Measurements from ENCODE around the gene CDK17.

CDK17 gene

DNA sequence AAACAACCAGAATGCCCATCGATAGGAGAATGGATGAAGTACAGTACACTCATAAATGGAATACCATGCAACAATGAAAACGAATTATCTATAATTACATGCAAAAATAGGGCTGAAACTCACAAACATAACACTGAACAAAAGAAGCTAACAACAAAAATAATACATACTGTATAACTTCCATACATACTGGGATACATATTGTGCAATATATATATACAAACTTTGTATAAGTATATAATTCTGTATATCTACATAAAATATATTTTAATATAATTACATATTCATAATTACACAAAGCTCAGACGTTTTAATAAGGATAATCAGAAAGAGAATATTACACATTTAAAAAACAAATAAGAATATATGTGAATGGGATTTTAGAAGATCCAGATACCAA, 90.2 kb downstream of the CDK17 start:
- no peak for DNase-seq

DNA sequence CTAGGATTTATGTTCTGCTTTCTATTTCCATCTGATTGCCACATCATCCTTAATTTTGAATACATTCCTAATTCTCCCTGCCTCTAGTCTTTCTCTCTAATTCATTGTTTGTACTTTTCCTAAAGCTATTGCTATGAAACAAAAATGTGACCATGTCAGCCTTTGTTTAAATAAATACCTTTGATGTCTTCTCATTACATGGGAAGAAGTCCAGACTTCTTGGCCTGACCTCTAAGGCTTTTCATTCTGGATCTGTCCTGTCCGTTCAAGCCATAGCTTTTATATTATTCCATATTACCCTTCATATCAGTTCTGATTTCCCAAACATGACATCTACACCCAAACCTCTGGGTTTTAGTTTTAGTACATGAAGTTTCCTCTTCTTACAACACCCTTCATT, 91.4 kb downstream of the CDK17 start:
- DNase-seq: no peak

DNA sequence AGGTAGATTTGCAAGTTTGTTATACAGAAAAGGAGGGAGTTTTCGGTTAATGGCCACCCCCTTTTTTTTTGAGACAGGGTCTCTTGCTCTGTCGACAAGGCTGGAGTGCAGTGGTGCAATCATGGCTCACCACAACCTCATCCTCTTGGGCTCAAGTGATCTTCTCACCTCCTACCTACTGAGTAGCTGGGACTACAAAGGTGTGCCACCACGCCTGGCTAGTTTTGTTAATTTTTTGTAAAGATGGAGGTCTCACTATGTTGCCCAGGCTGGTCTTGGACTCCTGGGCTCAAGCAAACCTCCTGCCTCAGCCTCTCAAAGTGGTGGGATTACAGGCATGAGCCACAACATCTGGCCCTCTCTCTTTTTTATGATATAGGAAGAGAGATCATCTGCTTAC, 94.6 kb downstream of the CDK17 start:
- no peak for DNase-seq

DNA sequence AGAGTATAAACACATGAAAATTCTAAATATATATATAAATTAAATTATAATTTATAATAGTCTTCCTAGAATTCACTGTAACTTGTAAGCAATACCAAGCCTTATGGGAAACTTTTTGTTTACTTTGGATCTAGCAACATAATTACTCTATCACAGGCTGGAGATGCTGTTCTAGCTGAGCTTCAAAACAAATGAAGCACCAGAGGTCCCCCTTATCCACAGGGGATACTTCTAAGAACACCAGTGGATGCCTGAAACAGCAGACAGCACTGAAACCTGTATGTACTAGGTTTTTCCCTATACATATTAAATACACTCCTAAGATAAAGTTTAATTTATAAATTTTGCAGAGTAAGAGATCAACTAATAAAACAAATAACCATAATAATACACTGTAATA, 96.6 kb downstream of the CDK17 start:
- DNase-seq: no peak

DNA sequence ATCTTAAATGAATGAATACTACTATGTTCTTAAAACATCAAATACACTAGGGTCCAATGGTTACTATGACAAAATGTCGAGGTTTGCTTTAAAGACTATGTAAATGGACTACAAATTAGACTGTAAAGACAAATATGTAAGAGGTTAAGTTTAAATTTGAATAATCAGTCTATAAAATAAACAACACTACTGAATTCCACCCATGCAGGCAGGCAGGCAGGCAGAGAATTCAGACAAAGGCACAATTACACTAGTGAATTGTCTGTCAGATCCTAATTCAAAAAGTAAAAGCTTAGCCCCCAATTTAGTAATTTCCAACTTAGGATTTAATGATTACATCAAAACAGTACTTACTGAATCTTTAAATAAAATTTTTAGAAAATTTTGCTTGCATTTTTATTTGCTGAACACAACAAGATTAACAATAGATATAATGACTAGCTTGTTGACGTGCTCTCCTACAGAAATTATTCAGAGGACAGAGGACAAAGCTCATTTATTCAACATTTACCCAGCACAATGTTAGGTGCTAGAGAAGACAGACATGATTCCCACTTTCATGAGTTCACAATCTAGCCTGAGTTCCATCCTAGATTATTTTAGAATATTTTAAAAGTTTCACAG, 97.4 kb downstream of the CDK17 start:
- no peak for DNase-seq

DNA sequence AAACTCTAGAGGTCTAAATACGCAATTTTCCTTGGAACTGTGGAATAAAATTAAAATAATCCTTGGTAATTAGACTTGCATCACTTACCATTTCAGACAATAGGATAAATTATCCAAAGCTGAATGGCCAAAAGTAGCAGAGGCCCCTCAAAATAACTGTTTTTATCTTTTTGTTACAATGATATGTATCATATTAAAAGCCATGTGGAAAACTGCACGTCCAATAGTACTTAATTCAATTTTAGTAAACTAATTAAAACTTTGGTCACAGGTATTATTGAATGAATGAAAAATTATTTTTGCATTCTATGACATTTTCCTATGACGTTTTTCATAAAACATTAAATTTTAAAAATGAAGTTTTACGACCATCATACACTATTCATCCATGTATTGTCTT, 98.5 kb downstream of the CDK17 start:
- no peak for DNase-seq

DNA sequence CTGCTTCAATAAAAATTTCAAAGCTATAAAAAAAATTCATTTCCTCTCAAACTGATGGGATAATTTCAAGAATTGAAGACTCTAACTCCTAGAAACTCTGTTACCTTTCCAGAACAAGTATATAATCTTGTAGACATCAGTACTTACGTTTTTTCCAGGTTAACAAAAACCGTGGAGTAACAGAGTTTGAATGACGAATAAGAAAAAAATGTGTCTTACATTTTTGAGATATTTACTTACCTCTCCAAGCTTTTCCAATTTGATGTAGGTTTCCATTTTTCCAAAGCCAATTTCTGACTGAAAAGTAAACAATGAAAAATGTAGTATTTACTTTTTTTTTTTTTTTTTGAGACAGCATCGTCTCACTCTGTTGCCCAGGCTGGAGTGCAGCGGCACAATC, 100.2 kb downstream of the CDK17 start:
- no peak for DNase-seq

DNA sequence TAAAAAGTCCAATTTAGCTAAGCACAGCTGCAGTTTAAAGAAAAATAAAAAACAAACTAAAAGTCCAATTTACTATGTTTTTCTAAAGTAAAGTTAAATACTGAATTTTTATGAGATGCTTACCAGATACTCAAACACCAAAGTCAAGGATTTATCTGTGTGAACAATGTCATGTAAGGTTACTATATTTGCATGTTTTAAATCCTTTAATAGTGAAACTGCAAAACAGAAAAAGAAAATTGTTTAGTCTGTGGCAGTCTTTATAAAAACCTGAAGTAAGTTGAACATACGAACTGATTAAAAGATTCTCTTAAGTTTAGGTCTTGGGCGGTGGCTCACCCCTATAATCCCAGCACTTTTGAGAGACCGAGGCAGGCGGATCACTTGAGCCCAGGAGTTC, 102.7 kb downstream of the CDK17 start:
- DNase-seq: no peak

DNA sequence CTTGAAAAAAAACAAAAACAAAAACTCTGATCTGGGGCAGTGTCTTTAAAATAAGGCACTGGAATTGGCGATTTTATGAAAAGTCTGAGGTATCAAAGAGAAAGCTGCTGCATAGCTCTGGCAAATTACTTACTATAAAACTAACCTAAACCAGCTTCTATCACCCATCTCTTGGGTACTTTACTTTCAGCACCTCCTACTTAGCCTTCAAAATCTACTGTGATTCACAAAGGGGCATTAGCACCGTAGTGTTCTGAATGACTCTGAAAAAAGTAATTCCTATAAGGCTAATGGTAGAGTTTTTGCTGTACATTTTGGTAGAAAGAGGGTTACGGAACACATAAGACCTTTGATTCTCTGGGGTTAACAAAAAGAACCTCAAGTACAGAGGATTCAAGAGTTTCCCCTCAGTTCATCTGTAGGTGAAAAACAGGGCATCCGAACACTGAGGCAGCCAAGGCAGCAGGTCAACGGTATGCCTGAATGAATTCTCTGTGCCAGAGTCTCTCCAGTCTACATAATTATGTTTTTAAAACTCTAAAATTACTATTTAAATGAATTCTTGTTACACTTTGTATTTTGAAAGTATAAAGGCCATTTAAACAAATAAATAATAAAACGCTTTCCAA, 104.6 kb downstream of the CDK17 start:
- DNase-seq: no peak

DNA sequence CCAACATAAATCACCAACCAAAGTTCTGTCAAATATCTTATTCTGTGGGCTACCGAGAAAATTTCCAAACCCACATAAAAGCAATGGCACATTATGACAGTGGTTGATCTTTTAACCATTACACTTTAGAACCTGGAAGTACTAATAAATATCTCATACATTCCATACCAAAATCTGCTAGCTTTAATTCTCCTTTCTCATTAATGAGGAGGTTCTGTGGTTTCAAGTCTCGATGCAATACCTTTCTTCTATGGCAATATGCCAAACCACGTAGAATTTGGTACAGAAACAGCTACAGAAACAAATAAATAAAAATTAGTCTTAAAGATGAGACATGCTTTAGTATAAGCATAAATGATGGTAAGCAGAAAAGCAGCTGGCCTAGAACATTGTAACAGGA, 105.4 kb downstream of the CDK17 start:
- DNase-seq: no peak

DNA sequence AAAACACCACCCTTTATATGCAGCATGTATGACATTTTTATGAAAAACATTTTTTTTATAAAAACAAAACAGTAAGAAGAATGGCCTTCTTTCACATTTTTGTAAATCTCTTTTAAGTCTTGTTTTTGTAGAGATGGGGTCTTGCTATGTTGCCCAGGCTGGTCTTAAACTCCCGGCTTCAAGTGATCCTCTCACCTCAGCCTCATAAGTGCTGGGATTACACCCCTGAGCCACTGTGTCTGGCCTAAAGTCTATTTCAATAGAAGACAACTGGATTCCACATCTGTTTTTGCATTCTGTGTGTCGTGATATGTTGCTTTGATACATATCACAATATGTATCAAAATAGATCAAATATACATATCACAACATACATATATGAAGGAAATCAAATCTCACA, 107.1 kb downstream of the CDK17 start:
- no peak for DNase-seq

DNA sequence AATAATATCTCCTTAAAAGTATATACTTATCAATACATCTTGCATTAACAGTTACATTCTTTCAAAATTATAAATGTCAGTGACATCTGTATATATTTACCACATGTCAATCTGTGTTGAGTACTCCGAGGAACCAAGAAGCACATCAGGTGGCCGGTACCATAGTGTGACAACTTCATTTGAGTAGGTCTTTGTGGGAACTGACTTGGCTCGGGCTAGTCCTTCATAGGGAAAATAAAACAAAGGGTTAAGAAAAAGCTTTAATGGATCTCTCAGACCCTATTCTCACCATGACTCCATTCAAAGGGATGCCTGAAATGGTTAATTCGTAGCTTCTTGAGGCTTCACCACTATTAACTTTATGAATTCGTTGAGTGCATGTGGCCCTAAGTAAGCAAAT, 111.2 kb downstream of the CDK17 start:
- DNase-seq: no peak

DNA sequence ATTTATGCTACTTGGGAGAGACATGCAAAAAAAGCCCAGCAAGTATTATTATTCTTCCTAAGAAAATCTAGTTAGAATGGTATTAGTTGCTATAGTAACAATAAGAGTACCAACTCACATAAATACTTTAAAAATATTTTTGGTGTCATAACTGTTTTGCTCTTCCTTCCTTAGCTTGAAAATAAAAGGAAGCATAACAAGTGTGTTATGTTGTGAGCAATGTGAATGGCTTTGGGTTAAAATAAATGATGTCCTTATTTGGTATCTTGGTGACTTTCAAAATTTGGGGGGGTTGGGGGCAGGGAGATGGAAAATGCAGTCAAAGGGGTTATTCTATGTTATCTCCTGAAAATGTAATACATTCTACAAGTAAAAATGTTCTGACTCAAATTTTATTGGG, 115.1 kb downstream of the CDK17 start:
- DNase-seq: no peak

DNA sequence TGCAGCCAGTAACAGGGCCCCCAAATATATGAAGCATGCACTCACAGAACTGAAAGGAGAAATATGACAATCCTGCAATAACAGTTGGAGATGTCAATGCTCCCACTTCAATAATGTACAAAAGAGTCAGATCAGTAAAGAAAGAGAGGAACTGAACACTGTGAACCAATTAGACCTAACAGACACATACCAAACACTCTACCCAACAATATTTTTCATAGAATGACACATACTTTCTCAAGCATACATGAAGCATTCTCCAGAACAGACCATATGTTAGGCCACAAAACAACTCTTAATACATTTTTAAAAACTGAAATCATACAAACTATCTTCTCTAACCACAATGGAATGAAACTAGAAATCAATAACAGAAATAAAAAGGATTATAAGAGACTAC, 125.9 kb downstream of the CDK17 start:
- no peak for DNase-seq

DNA sequence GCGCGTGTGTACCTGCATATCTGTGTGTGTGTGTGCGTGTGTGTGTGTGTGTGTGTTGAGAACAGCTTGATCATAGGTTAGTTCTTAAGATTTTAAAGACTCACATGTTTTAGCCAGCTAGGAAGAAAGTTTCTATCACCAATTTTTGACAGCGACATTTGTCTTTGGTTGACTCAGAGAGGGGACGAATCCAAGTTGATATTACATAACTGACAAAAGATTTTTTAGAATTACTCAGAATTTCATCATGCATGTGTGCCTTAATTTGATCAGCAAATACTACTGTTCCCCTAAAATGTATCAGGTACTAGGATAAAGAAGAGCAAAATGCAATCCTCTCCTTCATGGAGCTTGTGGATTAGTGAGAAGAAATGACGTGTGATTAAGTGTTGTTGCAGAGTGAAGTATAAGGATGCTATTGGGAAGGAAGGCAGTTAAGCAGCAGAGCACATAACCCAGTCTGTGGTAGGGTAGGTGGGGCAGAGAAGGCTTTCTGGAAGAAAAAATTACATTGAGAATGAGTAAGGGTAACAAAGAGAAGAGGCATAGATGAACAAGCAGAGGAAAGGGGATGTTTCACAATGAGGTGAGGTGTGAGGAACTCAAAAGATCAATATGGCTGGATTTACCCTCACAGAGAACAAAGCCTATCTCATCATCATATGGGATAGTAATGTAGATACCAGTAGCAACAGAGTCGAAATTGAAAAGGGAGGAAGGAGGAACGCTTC, 128.6 kb downstream of the CDK17 start:
- DNase-seq: no peak

DNA sequence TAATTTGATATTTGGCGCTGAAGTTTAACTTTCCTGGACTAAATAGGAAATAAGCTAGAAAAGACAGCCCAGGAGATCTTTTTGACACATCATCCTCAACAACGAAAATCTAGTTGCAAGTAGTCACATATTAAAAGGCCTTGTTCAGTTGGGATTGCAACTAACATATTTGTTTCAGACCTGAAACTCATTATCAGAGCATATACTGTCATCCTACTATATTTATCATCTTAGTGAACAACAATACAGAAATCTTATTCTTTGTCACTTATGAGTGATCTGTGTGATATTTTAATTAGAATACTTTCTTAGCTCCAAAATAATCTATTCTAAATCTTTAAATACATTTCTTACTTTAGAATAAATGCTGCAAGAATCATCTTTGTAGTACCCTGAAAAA, 134.0 kb downstream of the CDK17 start:
- no peak for DNase-seq

DNA sequence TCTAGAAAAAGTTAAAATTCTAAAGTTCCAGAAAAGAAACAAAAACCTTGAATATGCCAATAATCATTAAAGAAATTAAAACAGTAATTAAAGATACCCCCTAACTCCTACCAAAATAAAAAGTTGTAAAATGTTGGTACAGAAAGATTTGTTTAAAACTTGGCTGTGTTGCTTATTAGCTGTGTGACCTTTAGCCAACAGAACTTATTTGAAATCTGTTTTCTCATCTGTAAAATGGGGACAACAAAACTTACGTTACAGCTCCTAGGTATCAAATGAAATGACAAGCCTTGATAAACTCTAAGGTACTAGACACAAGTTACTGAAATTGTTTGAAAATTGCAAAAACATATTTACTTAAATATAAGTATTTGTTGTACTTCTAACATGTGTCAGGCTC, 134.4 kb downstream of the CDK17 start:
- DNase-seq: no peak

DNA sequence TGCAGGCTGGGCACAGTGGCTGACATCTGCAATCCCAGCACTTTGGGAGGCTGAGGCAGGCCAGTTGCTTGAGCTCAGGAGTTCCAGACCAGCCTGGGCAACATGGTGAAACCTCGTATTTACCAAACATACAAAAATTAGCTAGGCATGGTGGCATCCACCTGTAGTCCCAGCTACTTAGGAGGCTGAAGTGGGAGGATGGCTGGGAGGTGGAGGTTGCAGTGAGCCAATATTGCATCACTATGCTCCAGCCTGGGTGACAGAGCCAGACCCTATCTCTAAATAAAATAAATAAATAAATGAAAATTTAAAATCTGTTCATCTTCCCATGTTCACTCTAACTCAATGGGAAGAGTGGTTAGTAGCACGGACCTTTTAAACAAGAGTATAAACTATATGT, 134.8 kb downstream of the CDK17 start:
- no peak for DNase-seq

DNA sequence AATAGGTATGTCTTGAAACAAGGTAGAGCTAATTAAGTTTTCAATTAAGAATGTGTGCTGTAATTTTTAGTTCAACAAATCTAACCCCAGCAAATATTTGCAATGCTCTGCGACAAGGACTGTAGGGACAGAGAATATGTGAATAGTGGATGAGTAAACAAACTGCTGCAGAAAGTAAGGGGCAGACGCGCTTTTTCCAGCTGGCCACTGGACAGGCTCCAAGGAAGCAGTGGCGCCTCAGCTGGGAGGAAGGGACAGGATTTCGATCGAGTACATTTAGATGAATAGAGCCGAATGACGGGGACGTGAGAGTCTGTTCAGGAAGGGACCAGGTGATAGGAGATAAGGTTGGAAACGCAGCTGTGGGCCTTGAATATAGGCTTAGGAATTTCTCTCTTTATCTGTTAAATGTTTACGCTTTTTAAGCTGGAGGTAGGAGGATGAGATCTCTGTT, 136.8 kb downstream of the CDK17 start:
- DNase-seq: no peak

DNA sequence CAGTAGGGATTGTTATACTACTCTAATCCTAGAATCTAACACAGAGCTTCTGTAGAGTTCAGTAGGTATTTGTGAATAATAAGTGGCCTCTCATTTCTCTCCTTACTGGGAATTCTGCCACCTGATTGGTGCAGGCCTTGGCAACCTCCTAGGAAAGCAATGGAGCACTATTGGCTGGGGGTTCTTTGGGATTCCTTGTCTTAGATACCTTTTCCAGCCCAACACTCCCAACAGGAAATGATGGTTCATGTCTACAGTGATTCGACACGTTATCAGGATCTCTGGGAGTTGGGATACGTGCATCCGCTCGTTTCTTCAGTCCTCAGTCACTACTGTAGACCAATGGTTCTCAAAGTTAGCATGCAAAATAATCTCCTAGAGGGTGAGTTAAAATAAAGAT, 138.7 kb downstream of the CDK17 start:
- no peak for DNase-seq

DNA sequence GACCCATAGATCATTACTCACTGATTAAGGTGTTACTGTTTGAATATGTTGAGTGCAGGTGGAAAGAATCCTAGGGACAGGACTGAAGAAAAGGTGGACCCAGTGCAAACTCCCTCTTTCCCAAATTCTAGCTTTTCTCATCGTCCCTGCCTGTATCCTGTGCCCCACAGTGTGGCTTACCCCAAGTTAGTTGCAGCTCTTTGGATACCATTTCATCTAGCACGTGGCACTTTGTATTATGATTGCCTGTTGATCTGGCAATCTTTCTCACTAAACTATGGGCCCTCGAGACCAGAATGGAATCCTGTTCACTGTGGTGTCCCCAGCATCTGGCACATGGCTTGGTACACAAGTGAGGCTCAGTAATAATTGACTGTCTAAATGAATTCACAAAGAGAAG, 139.6 kb downstream of the CDK17 start:
- DNase-seq: no peak

DNA sequence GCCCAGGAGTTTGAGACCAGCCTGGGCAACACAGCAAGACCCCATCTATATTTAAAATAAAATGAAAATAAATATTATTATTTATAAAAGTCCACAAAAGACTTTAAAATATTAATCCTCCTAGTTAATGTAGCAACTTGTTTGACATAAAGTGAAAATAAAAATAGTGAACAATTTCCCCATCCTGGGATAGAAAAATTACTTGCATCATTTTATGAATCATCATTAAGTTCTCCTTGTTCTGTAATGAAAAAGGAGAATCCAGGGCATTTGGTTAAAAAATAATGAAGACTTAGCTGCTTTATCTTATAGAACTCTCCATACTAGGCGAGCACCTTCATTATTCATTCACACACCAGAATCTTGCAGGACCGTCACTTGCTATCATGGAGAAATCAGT, 140.0 kb downstream of the CDK17 start:
- DNase-seq: no peak

DNA sequence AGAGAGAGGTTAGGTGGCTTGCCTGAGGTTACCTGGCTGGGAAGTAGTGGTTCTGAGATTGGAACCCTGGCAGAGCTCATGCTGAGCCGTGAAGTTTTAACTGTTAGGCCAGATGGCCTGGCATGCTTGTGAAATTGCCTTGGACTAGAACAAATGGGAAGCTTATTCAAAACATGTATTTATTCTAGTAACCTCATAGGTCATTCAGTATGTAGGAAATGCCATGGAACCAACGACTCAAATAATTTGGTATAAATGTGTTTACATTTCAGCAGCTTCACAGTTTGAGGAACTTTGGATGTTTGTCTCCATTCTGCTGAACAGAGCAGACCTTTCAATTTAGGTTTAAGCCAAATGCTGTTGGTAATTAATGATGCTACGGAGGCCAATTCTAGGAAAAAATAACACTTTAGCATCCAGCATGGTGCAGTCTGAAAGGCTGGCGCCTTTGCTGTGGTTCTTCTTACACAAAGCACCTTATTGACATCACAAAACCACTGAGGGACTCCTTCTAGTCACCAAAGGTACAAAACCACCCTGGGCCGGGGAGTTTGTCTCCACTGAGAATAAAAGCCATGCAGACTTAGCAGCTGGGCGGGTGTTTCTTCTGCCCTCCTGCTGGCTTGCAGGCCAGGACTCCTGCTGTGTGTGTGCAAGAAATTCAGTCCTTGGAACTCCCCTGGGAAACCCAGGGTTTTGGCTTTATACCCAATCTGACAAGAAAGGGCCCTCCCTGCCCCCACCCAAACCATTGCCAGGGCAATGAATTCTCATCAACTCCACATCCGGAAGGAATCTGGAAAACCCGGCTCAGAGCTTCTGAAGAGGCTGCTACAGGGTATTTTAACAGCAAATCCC, 141.9 kb downstream of the CDK17 start:
- DNase-seq: peak; percentile 75

Measured in NCI-H1694 treated with DMSO at 0.1 percent for 48 hours (cell line).